Hematopoietic multipotent progenitor cell (in vitro differentiated cells): ENCODE measurements around the gene GPR158. TPM values are rescaled to one million over a fixed set of nuclear protein-coding genes. Genes with fewer than 3 reads are reported as not detected.
"Not testable (repeated sequence)": the region's sequence is repeated elsewhere in the genome, so short reads cannot be mapped to it uniquely, and the experiment has no call there.

ENCODE experiments used
- DNase-seq, 3 donors: peaks; one replicate each; pipeline ENCODE4 v3.0.0-alpha.2; 2011 to 2015; ENCODE audit warnings: low read depth in 2 of 3, low spot score in 2 of 3
- total RNA-seq: library from RNA; depleted of rRNA; stranded (reverse); fragments of >200 nt; gene quantifications from one replicate; pipeline ENCODE4 v1.2.3, GENCODE V29; 2012

Gene GPR158, protein sequence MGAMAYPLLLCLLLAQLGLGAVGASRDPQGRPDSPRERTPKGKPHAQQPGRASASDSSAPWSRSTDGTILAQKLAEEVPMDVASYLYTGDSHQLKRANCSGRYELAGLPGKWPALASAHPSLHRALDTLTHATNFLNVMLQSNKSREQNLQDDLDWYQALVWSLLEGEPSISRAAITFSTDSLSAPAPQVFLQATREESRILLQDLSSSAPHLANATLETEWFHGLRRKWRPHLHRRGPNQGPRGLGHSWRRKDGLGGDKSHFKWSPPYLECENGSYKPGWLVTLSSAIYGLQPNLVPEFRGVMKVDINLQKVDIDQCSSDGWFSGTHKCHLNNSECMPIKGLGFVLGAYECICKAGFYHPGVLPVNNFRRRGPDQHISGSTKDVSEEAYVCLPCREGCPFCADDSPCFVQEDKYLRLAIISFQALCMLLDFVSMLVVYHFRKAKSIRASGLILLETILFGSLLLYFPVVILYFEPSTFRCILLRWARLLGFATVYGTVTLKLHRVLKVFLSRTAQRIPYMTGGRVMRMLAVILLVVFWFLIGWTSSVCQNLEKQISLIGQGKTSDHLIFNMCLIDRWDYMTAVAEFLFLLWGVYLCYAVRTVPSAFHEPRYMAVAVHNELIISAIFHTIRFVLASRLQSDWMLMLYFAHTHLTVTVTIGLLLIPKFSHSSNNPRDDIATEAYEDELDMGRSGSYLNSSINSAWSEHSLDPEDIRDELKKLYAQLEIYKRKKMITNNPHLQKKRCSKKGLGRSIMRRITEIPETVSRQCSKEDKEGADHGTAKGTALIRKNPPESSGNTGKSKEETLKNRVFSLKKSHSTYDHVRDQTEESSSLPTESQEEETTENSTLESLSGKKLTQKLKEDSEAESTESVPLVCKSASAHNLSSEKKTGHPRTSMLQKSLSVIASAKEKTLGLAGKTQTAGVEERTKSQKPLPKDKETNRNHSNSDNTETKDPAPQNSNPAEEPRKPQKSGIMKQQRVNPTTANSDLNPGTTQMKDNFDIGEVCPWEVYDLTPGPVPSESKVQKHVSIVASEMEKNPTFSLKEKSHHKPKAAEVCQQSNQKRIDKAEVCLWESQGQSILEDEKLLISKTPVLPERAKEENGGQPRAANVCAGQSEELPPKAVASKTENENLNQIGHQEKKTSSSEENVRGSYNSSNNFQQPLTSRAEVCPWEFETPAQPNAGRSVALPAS (N-terminal part only)
- total RNA-seq: under 0.01 TPM

DNA sequence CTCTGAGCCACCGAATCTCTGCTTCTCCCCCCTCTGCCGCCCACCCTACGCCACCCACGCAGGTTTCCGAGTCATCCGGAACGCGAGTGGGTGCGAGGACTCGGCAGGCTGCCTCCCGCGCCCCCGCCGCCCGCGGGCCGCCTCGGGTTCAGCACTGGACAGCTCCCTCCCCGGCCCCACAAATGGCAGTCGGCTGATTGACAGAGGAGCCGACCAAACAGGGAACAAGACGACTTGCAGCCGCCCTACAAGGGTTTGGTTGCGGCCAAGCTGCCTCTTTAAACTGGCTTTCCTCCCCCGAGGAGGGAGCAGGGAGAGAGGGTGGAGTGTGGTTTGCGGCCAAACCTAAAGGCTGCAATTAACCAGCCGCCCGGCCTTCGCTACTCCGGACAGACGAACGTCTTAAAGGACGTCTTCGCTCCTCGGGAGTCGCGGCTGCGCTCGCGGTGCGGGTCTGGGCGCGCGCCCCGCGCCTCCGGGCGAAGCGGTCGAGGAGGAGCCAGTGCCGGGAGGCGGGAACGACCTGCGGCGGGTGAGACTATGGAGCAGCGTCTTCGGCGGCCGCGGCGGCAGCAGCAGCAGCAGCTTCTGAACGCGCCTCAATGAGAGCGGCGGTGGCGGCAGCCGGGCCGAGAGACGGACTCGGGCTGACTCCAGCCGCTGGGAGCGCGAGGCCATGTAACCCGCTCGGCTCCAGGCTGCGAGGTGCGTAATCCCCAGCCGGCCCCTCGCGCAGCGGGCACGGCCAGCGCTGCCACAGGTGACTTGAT lies at the start of gene GPR158:
GPR158 (plus strand) TSS at position 541 of the 770 bp plus-strand sequence. CDS start 420 bp downstream, outside the sequence.
- DNase-seq: peak; percentile 3 to 93 (median 88)

DNA sequence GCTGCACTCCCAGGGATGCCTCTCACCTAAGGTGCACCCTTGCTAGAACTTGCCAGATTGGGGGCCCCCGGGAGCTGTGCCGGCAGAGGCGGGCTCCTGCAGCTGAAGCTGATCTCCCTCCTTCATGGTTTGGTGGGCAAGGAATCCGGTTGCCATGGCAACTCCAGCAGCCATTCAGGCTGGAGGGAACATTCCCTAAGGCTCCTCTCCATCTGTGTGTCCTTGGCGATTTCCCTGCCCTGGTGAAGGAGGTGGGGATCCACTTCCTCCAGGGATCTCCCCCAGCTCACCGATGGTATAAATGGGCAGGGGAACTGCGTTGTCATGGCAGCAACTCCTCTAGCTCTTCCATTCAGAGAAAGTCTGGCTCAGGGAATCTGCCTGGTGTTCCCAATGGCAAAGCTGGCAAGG lies 49.6 kb upstream of the GPR158 start:
- DNase-seq: no peak

DNA sequence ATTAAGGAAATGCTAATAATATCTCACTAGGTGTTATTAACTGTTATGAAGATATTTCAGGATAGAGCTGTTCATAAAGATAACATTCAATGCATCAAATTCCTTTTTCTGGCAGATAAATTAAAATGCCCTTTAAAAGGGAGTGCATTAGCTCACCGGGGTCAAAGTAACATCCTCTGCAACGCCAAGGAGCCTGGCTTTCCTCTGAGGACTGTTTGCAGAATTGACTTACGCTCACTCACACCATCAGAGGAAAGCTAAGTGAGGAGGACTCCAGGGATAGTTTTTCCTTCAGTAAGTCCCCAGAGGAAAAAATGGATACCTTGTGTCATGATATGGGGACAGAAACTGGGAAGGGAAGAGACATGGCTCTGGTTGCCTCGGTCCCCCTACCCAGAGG lies 45.2 kb upstream of the GPR158 start:
- DNase-seq: no peak

DNA sequence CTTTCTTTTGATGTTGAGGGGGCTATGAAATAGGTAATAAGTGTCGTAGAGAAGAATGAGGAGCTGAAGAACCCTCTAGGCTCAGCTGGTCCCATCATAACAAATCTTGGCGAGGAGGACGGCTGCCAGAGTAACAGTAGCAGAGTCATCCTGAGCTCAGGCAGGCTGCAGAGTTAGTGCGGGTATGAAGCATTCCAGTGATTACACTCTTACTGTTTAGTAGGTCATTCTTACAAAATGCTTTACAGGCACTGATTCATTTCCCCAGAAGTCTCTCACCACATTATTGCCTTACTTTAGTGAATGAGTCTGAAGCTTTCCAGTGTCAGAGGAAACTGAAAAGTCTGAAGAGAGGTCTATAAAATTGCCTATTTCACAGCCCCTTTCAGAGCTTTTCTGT lies 43.9 kb upstream of the GPR158 start:
- no peak for DNase-seq

DNA sequence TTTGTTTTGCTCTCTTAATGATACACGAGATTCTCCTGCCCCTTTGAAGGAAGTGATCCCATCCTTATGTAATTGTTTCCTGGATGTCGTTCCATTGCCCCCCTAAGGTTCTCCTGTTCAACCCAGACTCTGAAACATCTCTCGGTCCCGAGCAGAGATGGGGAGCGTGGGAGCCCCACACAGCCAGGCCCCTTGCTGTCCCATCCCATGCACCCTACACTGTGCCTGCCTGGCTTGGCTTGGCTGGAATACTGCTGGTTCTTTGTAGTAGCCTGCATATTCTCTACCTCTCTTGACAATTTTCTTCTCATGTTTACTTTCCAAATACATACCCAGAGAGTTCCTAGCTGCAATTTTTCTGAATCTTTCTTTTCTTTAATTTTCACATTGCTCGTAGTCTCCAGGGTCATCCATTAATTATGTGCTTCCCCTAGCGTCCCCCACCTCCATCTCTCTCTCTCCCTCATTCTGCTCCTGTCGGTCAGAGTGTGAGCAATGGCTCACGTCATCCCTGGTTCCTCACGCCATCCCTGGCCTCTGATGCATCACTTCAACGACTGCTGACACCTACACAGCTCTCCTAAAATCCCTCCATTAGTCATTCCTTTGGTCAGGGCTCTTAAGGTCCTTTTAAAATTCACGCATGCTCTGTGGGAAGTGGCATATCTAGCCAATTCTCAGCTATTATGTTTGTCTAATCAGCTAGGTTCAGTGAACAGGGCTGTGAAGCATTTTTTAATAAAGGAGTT lies 32.5 kb upstream of the GPR158 start:
- no peak for DNase-seq

DNA sequence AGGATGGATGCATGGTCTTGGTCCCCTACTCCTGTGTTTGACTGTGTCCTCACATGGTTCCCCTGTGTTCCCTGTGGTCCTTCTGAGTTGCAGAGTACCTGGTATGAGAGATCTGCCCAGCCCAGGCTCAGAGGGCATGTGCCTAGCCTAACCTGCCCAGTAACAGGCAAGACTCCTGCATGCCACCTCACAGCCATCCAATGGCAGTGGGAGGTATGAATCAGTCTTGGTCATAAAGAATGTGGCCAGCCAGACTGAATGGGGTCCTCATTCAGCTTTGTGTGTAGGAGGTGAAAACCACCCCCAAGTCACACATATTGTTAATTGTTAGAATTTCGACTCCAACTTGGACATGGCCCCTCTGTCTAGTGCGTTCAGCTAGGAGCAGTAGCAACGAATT lies 17.2 kb upstream of the GPR158 start:
- no peak for DNase-seq

DNA sequence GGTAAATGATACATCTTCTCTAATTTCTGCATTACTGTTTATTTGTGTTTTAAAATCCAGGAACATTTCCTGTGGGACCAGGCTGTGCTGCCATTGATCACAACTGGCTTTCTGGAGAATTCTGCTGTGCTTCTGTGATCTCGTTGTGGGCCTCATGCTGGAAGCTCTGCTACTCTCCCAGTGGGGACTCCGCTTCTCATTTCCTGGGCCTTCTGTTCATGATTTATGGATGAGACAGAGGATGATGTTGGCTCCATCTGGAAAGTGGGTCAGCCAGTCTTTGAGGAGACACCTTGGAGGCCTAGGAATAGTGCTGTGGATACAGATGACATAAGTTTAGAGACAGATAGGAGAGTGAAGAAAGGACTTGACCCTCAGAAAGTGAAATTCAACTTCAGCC lies 15.2 kb upstream of the GPR158 start:
- no peak for DNase-seq

DNA sequence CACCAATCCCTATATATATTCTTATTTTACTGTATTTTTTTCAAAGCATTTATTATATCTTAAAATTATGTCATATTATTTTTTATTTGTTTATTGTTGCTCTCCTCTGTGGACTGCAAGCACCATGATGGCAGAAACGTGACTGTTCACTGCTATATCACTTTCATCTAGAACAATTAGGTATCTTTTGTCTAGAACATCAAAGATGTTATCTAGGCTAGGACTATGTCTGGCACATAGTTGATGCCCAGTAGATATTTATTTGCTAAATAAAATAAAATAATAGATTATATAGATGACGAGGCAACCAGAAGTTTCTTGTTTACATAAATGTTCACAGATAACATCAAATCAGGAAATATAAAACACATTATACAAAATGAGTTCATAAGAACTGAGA lies 12.4 kb upstream of the GPR158 start:
- no peak for DNase-seq

DNA sequence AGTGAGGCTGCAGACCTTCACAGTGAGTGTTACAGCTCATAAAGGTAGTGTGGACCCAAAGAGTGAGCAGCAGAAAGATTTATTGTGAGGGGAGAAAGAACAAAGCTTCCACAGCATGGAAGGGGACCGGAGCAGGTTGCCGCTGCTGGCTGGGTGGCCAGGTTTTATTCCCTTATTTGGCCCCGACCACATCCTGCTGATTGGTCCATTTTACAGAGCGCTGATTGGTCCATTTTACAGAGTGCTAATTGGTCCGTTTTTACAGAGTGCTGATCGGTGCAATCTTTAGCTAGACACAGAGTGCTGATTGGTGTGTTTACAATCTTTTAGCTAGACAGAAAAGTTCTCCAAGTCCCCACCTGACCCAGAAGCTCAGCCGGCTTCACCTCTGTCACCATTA lies 11.3 kb upstream of the GPR158 start:
- not testable (repeated sequence) for DNase-seq

DNA sequence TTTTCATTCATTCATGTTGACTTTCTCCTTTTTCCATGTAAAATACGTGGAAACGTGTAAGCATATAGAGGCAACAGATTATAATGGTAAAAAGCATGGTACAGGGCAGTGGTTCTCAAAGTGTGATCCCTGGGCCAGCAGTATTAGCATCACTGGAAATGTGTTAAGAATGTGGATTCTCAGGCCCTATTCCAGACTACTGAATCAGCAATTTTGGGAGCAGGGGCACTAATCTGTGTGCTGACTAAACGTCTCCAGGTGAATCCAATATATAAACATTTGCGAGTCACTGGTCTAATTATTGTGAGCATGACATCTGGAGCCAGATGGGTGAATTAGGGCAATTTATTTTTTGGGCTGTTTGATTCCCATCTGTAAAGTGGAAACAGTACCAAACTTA lies 5.1 kb upstream of the GPR158 start:
- no peak for DNase-seq

DNA sequence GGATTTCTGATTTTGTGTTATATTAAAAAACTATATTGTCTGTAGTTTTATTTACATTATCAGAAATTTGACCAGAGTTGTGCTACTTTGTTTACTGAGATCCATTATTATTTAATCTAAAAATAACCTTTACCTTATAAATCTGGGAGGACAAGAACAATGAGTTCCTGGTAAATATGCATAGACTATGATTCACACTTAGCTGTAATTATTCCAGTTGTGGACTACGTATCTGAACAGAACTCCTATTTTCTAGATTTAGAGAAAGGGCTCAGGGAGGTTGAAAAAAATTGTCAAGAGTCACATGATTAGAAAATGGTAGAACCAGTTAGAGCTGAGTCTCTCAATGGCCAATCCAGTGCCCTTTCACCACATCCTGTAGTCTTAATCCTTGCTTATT lies 4.2 kb upstream of the GPR158 start:
- DNase-seq: no peak

DNA sequence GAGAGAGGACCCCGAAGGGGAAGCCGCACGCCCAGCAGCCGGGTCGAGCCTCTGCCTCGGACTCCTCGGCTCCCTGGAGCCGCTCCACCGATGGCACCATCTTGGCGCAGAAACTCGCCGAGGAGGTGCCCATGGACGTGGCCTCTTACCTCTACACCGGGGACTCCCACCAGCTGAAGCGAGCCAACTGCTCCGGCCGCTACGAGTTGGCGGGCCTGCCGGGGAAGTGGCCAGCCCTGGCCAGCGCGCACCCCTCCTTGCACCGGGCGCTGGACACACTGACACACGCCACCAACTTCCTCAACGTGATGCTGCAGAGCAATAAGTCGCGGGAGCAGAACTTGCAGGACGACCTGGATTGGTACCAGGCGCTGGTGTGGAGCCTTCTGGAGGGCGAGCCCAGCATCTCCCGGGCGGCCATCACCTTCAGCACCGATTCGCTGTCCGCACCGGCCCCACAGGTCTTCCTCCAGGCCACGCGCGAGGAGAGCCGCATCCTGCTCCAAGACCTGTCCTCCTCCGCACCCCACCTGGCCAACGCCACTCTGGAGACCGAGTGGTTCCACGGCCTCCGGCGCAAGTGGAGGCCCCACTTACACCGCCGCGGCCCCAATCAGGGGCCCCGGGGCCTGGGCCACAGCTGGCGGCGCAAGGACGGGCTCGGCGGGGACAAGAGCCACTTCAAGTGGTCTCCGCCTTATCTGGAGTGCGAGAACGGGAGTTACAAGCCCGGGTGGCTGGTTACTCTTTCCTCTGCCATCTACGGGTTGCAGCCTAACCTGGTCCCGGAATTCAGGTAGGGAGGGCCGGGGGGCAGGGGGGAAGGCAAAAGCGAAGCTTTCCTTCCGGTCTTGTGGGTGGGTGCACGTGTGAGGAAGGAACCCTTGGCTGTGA lies 973 bp downstream of the GPR158 start:
- no peak for DNase-seq

DNA sequence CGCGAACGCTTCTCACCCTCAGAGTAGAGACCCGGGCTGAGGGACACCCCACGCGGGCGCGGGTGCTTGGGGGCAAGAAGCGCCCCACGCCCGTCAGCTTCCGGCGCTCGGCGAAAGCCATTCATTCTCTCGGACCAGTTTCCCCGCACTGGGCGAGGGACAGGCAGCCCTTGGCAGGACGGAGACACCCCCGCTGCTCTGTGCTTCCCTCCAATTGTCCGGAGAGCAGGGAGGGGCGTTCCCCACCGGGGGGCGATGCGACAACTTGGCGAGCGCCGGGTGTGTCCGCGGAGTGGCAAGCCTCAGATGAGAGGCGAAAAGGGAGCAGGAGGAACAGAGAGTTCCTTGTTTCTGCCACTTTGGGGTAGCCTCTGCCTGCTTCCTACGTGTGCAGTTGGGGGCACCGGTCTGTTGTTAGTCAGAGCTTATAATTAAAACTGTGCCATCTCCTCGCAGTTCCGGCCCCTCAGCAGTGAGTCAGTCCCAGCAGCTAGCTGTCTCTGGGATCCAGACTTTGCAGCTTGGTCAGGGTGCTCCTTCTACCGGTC lies 1.7 kb downstream of the GPR158 start:
- DNase-seq: no peak

DNA sequence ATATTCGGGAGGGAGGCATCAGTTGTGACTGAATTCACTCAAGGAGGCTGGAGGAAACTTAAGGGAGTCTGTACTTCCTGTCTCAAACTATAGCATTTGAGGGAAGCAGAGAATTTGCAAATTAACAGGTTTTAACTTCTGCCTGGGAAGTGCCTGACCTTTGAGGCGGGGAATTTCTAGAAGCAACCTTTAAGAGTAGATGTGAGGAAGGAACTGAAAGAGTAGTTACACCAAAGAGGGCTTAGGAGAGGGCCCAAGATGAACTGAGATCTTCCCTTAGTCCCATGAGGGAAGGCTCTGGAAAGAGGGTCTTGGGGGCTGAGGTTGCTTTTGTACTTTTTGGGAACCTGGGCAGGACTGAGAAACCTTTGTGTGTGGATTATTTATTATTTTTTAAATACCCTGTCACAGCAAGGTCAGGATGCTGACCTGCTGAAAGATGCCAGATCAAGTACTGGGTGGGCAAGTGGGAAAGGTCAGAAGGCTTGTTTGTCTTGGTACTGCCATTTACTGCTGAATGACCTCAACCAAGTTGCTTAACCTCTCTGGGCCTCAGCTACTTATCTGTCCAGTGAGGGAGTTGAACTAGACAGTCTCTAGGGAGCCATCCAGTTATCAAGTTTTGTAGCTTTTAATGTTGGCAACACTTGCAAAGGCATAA lies 2.4 kb downstream of the GPR158 start:
- DNase-seq: no peak

DNA sequence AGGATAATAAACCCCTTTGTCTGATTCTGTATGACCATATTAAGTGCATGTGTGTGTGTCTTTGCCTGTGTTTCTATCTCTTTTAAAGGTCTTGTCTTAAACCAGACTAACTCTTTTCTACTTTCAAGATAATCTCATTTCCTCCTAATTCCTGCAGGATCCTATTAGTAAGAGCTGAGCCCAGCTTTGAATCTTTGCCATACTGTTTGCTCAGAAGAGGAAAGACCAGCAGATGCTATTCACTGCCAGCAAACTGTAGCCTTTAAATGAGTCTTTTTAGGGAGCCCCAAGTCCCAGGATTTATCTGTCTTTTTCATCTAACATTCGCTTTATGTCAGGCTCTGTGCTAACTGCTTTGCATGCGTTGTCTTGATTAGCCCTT lies 2.9 kb downstream of the GPR158 start:
- no peak for DNase-seq

DNA sequence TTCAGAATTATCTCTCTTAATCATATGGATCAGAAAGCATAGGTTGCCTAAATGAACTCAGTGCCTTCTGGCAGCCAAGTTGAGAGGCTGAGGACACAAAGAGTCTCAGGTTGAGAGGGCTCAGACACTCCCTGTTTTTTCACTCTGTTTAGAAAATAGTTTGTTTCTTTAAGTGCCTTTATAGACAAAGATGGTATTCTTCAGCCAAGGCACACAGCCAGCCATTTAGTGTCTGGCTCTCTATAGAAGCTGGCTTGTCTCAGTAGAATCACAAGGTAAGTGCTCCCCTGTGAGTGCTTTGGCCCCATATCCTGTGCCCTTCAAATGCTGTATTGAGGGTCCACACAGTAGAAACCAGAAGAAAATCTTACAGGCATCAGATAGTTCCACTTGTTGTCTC lies 3.6 kb downstream of the GPR158 start:
- no peak for DNase-seq

DNA sequence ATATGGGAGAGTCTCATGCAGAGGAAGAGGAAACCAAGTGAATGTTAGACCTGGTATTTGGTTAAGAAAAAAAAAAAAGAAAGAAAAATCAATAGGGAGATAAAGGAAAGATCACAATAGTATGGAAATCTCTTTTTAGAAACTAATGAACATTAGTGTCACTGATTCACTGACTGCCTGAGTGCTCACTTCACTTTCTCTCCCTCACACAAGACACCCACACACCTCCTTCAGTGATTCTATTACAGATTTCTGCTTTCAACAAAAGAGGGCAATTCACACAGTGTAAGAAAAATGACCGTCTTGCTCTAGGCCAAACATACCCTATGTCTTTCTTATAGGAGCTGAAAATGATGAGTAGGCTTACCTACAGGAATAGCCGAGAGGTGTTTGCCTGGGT lies 6.0 kb downstream of the GPR158 start:
- no peak for DNase-seq

DNA sequence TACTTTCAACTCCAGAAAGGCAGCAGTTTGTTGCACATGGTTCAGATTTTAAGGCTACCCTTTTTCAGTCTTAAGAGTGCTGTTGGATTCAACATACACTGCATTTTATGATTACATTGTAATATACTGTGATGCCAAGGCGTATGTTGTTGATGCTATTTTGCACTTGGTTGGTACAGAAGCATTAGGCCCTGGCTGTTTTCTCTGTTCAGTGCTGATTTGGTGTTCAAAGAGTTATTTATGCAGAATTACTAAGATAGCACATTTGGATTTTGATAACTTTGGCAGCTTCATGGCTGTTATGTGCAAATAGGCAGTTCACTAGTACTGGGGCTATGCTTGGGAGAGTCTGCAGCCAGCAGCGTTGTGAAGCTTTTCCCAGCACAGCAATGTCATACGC lies 7.8 kb downstream of the GPR158 start:
- no peak for DNase-seq
